GM19372 (cell line): ENCODE measurements around the gene ENDOV.

Experiments
- ATAC-seq: cut with Tn5 transposase; IDR thresholded peaks from one replicate; pipeline ENCODE4 v1.9.1; 2021; ENCODE audit warnings: mild to moderate bottlenecking, low read depth, moderate library complexity; ENCODE audit not compliant: unreplicated experiment

ENDOV gene

DNA sequence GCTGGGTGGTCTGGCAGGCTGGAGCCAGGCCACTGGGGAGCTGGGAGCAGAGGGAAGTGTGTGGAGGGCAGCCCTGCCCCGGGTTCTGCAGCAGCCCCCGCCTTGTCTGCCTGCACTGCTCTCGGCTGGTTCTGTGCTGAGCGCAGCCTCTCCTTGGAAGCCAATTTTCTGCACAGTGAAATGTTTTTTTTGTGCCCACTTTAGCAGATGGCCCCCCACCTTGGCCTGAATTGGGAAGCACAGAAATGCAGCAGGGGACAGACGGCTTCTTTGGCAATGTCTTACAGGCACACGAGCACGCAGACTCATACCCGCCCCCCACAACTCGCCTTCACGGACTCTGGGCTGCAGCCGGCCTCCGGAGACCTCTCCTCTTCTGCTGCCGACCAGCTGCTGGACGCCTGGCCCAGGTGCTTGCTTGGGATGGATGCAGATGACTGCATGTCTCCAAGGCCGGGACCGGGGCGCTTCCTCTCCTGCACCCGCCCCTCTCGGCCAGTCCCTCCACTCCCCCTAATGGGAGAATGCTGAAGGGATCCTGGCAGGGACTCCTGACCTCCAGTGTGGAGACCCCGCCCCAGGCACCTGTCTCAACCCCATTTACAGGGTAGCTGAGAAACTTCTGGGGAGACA, 46.7 kb downstream of the ENDOV start:
- no peak for ATAC-seq

GRCh38 chr17:80463784-80464400, 48.9 kb downstream of the ENDOV start:
- no peak for ATAC-seq

- no peak for ATAC-seq
Observed at GRCh38 chr17:80464486-80464885, 49.5 kb downstream of the ENDOV start.

GRCh38 chr17:80465327-80465974, 50.5 kb downstream of the ENDOV start:
- no peak for ATAC-seq

DNA sequence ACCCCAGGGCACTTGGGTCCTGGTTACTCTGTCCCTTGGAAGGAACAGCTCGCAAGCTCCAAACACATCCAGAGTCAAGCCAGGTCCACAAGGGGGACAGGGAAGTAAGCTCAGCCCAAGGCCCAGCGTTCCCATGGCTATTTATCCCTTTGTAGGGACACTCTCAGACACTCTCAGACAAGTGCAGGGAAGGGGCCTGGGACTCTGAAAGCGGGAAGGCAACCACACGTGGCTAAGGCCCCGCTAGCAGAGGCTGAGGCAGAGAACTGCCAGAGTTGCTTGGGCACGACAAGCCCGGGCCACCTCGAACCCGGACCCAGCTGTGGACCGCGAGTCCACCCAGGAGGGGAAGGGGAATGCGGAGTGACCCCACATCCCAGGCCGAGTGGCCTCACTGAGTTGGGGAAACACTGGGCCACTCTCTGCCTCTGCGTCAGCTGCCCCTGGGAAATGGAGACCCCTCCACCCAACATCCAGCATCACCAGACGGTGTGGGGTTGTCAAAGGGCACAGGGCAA, 51.3 kb downstream of the ENDOV start:
- no peak for ATAC-seq

GRCh38 chr17:80468242-80468641, 53.3 kb downstream of the ENDOV start:
- ATAC-seq: no peak

DNA sequence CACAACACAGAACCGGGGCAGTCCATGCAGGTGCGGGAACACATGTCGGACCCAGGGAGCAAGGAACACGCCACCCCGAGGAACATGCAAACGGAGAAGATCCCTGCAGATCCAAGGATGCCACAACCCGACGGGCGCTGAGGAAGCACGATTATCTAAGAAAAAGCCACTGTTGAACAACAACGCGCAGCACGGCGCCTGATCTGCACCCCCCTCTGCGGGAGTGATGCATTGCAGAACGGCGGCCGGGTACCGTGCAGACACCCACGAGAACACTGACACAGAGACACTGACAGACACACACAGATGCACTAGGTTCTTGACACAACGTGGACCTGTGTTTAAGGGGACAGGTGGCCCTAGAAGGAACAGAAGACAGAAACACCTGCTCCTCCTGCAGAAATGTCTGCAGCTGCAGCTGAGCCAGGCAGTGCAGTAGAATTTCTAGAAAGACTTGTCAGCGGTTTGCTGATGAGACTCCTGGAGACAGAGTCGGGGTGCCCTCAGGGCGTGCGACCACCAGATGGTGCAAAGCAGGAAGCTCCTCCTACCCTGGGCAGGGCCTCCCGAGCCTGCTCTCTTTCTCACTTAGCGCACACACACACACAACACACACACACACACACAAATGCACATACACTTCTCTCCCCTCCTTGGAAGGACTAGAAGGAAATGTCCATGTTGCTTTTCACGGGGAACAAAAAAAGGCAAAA, 54.0 kb downstream of the ENDOV start:
- ATAC-seq: no peak

- ATAC-seq: no peak
Observed at GRCh38 chr17:80469667-80470066, 54.7 kb downstream of the ENDOV start.

DNA sequence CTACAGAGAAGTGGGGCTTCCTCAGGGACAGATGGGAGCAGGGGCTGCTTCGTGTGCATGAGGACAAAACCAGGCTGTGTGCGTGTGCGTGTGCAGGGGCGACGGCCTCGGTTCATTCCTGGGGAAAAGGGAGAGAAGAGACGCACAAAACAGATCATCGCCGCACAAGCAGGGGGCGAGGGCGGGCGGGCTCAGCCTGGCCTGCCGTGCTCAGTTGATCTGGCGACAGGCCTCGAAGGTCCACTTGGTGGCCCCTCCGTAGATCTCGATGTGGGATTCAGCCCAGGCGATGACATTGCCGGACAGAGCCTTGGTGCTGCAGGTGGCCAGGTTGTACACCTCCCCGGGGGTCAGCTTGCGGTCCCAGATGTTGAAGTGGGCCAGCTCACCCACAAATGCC, 55.6 kb downstream of the ENDOV start:
- ATAC-seq: no peak

DNA sequence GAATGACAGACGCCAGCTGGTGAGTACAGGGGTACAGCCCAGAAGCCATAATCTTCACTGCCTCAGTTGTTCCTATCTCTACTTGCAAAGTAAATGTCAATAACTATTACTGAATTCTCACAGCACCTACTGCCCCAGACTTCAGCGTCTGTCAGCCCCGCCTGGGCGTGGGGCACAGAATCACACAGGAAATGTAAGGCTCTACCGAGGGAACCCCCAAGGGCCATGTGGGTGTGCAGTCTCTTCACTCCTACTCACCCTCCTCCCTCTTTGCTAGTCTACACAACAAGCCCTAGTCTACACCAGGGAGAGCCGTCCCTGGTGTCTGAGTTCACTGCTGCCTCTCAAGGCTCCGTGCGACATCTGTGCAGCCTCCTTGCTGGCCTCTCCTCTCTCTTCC, 57.0 kb downstream of the ENDOV start:
- no peak for ATAC-seq

DNA sequence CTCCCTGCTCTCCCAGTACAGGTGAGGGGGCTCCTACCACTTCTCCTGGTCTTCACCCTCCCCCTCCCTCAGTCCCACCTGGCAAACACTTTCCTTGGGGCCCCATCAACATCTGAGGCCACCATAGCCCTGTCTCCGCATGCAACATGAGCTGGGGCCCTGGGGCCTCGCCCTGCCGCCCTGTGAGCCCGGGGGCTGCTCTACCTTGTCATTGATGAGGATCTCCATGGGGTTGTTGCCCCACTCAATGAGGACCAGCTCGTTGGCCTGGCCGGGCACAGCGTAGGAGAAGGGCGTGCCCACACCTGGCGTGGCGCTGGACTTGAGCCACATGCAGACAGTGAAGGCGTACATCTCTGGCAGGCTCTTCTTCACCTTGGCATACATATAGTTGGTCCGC, 58.0 kb downstream of the ENDOV start:
- ATAC-seq: no peak

DNA sequence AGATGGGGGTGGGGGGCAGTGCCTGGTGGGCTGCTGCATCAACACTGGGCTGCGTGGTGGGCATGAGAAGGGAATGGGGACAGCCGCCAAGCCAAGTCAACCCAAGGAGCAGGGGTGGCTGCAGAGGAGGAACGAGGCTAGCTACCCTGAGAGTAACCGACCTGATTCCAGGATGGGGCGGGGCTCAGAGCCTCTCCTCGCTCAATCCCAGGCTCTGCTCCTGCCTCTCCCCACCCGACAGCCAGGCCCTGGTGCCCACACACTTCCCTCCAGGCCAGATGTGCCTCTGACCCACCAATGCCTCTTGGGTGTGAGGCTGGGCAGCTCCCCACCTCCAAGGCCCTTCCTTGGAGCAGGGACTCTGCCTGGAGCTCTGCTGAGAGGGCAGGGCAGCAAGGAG, 58.7 kb downstream of the ENDOV start:
- ATAC-seq: no peak

DNA sequence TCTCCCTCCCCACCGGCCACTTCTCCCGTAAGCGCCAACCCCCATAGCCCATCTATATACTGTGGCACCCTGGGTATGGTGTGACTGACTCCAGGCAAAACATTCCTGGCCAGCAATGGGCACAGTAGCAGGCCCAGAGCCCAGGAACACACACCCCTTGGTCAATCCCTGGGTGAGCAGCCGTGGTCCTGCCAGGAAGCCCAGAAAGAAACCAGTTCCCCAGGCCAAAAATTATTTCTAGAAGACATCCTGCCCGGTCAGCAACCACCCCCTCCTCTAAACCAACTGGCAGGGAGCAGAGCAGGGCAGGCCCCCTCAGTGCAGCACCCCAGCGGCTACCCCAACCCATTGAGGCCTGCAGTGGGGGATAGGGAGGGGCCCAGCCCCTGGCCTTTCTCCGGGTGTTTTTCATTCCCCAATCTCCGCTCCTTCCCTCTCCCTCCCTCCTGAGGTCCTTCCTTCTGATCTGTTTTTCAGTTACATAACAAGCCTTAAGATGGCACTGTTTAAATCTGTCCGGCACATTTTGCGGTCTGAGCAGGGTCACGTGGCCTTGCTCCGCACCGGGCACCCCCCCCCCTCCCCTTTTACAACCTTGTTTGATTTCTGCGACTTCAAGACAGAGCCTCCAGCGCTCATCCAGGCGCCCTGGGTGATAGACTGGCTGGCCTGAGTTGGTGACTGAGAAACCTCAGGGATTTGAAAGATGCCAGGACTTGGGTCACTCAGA, 59.4 kb downstream of the ENDOV start:
- ATAC-seq: no peak

DNA sequence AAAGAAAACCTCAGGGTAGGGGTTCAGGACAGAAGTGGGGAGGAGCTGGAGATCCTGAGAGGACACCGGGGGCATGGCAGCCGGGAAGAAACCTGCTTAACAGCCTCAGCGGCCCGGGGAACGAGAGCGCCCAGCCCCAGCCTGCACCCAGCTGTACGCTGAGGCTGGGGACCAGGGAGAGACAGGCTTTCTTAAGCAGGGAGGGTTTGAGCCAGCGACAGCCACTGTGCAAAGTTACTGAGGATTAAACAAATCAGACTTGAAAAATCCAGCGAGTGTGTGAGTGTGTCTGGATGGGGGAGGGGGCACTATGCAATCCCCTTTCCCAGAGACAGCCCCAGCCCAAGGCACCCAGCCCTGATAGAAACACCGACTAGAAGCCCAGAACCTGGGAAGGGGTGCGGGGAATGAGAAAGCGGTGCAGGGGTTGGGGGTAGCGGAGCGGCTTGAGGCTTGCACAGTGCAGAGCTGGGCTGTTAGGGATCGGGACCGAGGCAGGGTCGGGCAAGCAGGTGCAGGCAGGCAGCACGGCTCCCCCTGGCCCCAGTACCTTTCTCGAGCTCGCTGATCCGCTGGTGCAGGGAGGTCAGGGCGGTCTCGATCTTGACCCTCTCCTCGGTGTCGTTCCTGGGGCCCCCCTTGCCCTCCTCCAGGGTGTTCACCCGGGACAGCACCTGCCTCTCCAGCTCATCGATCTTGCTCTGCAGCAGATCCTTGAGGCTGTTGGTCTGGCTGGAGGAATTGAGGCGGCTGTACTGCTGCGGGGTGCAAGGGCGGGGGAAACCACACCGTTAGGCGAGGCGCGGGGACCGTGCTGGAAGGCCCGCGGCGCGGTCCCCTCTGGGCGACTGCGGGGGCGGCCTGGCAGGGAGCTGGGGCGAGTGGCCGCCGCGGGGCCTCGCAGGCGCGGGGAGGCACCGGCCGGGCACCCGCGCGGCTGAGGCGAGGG, 60.3 kb downstream of the ENDOV start:
- ATAC-seq: no peak

DNA sequence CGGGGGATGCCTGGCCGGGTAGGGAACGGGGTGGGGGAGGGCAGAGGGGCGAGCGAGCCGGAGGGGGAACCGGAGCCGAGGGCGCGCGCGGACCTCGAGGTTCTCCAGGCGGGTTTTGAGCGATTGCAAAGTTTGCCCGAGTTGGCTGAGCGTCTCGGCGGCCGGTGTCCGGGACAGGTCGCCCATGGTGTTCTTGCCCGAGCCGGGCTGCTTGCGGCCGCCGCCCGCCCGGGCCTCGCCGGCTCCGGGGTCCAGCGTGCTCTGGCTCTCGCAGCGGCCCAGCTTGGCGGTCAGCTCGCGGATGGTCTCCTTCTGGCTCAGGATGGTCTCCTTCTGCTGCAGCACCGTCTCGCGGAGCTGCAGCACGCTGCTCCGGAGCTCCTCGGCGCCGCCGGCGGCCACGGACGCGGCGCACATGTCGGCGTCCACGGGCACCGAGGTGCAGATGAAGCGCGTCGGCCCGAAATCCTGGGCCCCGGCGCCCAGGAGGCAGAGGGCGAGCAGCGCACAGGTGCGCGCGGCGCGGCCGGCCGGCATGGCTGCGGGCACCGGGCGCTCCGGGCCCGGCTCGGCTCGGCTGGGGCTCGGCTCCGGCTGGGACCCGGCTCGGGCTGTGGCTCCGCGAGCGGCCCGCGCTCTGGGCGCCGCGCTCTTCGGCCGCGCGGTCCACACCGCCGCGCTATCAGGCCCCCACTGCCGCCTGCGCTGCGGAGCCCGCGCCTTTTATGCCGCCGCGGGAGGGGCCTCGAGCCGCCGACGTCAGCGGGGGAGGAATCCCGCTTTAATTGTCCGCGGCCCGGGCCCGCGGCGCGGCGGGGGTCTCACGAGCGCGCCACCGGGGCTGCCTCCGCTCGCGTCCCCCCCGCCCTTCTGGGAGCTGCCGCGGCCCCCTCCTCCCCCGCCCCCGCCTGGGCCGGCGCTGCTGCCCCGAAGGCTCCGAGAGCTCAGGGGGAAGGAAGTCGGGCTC, 61.2 kb downstream of the ENDOV start, which contains the start of gene NPTX1:
Gene NPTX1, minus strand, starts transcription at position 698 of the 967 bp plus-strand sequence. Its CDS starts 161 bp downstream, at position 537.
- ATAC-seq: no peak

- no peak for ATAC-seq
Observed at GRCh38 chr17:80476877-80477646, 62.1 kb downstream of the ENDOV start.

- ATAC-seq: no peak
Observed at GRCh38 chr17:80477647-80478478, 62.9 kb downstream of the ENDOV start.
